ENCODE measurements around the gene NMRK1.

NMRK1 gene

DNA sequence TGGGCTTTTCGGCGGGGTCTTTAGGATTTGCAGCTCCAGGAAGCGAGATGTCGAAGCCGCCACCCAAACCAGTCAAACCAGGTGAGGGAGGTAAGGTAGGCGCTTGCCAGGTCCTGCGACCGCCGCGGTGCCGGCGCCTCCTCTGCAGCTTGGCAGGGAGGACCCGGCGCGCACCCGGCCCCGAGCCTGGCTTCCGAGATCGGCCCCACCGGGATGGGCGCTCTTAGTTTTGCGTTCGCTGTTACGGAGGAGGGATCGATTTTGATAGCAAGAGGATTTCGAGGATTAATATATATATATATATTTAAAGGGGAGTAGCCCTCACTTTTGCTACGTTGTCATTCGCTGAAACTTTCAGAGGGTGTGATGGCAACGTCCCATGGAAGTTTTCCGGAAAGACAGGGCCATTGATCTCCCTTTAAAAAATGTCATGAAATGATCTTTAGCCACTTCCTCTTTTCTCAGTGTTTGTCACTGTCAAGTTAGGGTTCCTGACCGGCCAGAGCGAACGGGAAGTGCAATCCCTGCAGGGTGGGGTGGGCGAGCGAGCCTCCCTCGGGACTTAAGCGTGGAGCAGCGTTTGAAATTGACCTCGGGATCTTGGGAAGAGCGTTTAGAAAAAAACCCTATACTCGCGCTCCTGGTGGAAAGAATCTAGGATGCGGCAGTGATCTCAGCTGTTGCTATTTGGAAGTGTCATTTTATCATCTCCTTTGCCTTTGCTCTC is 854 bp upstream of the NMRK1 start:
- peak overlapping the region; percentile 87 for H3K4me3 ChIP-seq (ENCODE audit: low read depth, low read length)
- TF ChIP-seq, protein P1, sequence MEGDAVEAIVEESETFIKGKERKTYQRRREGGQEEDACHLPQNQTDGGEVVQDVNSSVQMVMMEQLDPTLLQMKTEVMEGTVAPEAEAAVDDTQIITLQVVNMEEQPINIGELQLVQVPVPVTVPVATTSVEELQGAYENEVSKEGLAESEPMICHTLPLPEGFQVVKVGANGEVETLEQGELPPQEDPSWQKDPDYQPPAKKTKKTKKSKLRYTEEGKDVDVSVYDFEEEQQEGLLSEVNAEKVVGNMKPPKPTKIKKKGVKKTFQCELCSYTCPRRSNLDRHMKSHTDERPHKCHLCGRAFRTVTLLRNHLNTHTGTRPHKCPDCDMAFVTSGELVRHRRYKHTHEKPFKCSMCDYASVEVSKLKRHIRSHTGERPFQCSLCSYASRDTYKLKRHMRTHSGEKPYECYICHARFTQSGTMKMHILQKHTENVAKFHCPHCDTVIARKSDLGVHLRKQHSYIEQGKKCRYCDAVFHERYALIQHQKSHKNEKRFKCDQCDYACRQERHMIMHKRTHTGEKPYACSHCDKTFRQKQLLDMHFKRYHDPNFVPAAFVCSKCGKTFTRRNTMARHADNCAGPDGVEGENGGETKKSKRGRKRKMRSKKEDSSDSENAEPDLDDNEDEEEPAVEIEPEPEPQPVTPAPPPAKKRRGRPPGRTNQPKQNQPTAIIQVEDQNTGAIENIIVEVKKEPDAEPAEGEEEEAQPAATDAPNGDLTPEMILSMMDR (IDR thresholded peaks at IDR 0.05; ENCODE audit: low read depth, low read length, missing control alignments) = no peak
- DNase-seq (ENCODE audit: low read depth) = no peak

DNA sequence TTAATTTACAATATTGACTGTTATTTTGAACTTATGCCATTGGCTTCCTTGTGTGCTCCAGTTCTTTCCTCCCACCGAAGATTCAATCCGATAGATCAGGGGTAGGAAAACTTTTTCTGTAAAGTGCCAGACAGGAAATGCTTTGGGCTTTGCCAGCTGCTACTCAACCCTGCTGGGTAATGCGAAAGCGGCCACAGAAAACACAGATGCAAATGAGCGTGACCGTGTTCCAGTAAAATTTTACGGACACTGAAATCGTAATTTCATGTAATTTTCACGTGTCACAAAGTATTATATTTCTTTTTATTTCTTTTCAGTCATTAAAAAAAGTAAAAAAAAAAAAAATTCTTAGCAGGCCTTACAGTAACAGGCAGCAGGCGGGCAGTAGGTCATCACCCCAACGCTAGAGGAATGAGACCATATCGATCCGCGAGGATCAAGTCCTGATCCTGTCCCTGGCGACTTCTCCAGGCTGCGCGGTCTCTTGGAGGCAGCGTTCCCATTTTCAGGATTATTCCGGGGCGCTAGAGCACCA is 599 bp downstream of the NMRK1 start:
- TF ChIP-seq, protein P1 (IDR thresholded peaks at IDR 0.05; ENCODE audit: low read depth, low read length, missing control alignments) = no peak
- no peak for DNase-seq (ENCODE audit: low read depth)

DNA sequence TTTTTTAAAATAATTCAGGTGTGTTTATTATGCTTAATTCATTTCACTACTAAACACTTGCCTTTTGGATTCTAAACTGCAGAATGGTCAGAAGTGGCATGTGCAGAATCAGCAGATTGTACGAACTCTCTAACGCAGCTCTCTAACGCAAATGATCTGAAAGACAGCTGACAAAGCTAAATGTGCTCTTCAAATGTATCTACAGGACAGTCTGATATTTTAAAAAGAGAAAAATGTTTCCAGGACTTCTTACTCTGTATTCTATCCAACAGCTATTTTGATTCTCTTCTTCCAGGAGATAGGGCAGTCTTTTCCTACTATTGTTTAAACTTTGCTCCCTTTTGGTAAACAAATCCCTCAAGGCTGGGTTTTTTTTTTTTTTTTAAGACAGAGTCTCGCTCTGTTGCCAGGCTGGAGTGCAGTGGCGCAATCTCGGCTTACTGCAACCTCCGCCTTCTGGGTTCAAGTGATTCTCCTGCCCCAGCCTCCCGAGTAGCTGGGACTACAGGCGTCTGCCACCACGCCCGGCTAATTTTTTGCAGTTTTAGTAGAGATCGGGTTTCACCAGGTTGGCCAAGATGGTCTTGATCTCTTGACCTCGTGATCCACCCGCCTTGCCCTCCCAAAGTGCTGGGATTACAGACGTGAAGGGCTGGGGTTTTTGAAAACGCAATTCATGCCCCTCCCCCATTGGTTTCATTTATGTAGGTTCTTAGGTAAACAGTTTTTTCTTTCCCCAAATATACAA is 1.2 kb downstream of the NMRK1 start:
- peak overlapping the region; percentile 87 for H3K4me3 ChIP-seq (ENCODE audit: low read depth, low read length)
- no peak for DNase-seq (ENCODE audit: low read depth)
- TF ChIP-seq, protein P1 (IDR thresholded peaks at IDR 0.05; ENCODE audit: low read depth, low read length, missing control alignments) = no peak

More for the DNA sequence above, 599 bp downstream of the NMRK1 start:
- H3K4me3 ChIP-seq (ENCODE audit: low read depth, low read length) = peak overlapping the region; percentile 87

DNA sequence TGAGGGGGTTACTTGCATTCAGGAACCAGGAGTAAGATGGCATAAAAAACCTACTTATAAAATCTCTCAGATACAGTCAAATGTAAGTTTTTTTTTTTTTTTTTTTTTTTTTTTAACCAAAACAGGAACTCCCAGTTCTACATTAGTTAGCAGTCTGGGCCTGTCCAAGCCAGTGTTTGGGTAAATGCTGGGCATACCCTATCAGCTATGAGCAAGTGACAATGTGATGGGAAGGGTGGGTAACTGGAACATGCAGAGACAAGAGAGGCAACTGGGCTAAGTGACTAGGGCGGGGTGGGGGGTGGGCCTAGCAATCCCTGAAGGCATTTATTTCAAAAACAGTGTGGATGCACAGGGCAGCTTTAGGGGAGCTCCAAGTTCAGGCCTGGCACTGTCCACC is 2.3 kb downstream of the NMRK1 start:
- DNase-seq (ENCODE audit: low read depth) = no peak
- no peak overlapping the region for H3K4me3 ChIP-seq (ENCODE audit: low read depth, low read length)
- TF ChIP-seq, protein P1 (IDR thresholded peaks at IDR 0.05; ENCODE audit: low read depth, low read length, missing control alignments) = no peak

DNA sequence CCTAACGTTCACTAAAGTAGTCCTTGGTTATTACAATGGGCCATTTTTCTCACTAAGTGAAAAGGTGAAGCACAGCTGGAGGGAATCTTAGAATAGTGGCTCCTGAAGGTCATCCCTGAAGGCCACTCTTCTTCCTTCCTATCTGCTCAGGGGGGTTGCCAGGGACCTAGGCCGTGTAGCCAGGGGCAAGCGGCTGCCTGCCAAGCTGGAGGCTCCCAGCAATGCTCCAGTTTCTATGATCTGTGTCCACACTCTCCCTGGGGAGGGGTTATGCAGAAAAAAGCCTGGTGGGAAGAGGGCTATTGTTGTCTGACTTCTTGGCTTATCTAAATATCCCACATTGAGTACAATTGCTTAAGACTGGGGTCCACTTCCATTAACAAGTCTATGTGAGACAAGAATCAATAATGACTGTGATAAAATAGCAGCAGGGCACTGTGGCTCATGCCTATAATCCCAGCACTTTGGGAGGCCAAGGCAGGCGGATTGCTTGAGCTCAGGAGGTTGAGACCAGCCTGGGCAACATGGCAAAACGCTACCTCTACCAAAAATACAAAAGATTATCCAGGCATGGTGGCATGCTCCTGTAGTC is 3.8 kb downstream of the NMRK1 start:
- DNase-seq (ENCODE audit: low read depth) = no peak
- H3K4me3 ChIP-seq (ENCODE audit: low read depth, low read length) = no peak overlapping the region
- TF ChIP-seq, protein P1 (IDR thresholded peaks at IDR 0.05; ENCODE audit: low read depth, low read length, missing control alignments) = no peak

DNA sequence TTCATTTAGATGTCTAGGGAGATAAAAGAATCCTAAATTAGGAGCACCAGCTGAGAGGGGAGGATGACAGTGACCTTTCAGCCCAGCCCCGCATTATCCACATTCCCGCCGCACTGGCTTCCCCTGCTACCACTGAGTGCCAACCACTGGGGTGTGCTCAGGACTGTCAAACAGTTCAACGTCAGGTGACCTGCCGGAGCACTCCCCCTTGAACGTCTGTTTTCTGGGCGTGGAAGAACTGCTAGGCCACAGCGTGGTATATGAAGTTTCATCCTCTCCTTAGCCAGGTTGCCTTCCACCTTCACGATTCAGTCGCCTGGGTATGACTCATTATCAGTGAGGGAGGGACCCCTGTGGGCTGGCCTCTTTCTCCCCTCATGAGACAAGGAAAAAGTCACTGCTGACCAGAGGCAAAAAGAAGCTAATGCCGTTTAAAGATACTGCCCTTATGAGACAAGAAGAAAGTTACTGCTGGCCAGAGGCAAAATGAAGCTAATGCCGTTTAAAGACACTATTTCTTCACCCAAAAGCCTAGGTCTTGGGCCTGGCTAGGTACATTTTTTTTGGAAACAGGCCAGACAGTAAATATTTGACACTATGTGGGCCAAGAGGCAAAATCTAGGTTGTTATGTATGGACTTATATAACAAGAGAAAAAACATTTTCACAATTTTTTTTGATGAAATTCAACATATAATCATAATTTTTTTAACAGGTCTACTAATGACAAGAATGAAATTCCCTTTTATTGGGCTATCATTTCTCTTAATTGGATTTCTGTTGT is 4.6 kb downstream of the NMRK1 start:
- DNase-seq (ENCODE audit: low read depth) = no peak
- no peak overlapping the region for H3K4me3 ChIP-seq (ENCODE audit: low read depth, low read length)
- TF ChIP-seq, protein P1 (IDR thresholded peaks at IDR 0.05; ENCODE audit: low read depth, low read length, missing control alignments) = no peak
